Stimulated activated CD8-positive, alpha-beta memory T cell treated with anti-CD3 and anti-CD28 coated beads, Interleukin-2, amount 100 ng/mL, for 48 hours (primary cell): ENCODE data around the gene TRAPPC12.
A peak's percentile ranks its signal among the peaks of the same experiment; 100 is the strongest.

Experiments
- DNase-seq, 2 donors: peaks; one replicate each; pipeline ENCODE4 v3.0.0-alpha.2; 2020; ENCODE audit warnings: low read depth in 2 of 2

TRAPPC12 gene

DNA sequence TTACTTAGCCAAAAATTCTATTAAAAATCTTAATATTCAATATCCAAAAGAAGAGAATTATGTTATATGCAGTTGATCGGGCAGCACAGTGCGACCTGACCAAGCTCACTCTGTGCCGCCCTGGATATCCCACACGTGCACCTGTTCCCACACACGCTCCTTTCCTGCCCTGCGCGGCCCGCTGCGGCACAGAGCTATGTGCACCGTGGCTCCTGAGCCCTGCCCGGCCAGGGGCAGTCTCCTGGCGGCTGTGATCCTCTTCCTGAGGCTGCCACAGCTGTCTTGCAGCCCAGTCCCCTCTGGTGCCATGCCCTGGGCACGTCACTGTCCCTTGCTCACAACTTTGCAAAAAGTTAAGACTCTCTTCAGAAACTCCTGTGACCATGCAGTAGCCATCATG is 29.3 kb downstream of the TRAPPC12 start:
- no peak for DNase-seq

DNA sequence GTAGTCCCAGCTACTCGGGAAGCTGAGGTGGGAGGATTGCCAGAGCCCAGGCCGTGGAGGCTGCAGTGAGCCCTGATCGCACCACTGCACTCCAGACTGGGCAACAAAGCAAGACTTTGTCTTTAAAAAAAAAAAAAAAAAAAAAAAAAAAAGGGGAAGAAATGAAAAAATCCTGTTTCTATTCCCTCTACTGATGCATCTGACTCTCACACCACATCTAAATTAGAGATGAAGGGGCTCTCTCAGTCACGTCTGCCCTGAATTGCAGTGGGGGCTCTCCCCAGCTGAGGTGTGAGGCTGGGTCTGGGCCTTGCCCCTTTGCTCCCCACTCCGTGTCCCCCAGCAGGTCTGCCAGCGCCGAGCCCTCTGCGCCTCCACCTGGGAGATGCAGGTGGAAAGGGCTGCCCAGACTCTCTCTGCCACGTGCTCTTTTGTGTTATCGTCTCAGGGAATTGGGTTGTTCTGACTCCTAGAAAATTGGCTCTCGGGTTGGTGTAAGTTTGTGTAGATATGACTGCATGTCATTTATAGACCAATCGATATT is 30.2 kb downstream of the TRAPPC12 start:
- DNase-seq: no peak

DNA sequence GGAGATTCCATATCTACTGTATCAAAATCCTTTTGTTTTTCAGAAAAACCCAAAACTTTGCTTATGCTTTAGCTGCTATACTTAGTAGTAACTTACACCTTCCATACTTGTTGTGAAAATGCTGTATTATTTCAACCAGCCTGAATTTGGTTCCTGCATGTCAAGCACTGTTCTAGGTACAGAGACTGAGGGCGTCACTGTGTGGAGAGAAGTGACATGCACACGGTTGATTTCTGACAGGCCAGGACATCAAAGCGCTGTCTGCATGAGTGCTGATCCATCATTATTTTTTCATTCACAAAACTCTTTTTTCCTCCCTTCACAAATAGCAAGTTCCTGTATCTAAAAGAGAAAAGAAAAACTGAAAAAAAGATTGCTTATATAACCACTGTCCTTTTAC is 31.6 kb downstream of the TRAPPC12 start:
- DNase-seq: no peak

DNA sequence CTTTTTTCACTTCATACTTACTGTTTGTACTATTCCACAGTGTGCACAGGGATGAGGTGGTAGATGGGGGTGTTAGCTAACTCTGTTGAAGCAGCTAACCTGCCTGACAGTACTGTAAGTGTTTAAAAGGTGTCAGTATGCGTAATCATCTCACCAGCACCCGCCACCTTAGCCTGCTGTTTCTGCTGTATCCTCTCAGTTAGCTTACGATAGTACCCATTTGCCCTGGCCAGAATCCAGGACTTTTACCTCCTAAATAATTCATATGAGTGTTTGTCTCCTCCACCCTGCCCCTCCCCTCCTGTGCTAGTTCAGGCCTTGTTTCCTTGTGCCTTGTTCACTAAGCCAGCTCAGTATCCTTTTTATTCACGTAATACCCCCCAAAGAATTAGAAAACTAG is 34.2 kb downstream of the TRAPPC12 start:
- no peak for DNase-seq

DNA sequence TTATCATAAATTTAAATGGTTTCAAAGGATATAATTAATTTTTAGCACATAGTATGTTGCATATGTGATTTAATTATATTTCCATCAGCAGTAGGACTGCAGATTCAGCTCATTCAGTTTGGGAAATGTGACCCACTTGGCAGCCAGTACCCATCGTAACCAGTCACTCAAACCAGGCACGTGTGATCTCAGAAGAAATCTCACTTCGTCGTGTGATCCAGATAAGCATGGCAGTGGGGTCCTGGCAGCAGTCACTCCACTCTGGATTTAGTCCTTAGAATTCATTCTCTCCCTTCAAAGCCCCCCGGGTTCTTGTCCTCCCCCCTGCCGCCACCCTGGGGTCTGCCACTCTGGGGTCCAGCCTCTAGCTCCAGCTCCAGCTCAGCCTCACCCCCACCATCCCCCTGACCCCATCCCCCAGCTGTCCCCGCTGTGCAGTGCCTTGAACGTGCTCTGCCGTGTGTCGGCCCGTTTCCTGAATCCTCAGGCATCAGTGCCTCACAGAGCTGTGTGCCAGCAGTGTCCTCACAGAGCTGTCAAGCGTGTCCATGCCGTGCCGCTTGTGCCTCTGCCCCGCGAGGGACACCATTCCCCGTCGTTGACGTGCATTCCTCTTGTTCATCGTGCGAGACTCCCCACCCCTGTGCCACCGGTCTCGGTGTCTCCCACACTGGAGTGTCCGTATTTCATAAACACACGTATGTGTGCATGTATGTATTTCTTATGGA is 34.8 kb downstream of the TRAPPC12 start:
- no peak for DNase-seq

DNA sequence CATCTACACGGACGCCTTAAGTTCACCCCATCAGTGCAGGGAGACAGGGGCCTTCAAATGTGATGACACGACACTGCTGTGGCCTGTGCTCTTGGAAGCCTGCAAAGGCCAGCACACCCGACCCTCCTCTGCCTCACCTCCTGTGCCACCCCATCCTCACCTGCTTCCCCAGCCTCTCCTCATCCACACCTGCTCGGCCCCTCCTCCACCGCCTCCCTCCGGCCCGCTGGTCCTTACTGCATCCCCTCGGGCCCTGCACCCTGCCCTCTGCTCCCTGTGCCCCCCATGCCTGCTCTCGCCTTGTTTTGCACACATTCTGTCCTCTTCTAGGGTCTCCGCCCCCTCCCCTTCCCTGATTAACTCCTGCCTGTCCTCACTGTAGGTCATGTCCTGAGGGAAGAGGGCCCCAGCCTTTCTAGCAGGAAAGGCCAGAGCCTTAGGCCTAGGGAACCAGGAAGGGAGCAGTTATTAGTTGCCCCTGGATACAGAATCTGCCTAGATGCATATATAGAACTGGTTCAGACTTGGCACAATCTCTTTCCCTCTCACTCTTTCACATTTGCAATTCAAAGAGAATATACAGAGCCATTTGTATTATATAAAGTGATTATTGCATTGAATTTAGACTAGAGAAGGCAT is 39.4 kb downstream of the TRAPPC12 start:
- DNase-seq: no peak

DNA sequence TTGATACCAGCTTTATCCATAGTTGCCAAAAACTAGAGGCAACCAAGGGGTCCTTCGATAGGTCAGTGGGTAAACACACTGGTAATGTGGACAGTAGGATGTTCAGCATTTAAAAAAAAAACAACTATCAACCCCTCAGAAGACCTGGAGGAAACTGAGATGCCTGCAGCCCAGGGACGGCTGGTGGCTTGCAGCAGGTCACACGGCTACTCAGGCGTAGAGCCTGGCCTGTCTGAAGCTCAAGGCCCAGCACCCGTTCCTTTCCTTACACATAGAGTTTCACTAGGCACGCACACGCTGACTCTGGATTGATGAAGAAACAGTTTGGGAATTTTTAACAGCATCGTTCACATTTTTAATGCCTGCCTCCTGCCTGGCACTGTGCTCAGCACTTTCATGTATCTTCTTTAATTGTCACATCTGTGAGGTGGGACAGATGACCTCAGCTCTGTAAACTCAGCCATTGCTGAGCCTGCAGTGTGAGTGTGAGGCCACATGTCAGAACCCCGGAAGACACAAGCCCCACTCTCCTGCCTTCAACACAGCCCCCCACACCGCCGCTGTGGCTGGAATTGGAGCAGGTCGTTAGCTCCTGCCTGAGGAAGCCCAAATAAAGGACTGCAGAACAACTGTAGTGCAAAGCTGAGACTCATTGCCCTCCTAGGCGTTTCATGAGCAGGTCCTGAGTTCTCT is 40.7 kb downstream of the TRAPPC12 start:
- DNase-seq: no peak

DNA sequence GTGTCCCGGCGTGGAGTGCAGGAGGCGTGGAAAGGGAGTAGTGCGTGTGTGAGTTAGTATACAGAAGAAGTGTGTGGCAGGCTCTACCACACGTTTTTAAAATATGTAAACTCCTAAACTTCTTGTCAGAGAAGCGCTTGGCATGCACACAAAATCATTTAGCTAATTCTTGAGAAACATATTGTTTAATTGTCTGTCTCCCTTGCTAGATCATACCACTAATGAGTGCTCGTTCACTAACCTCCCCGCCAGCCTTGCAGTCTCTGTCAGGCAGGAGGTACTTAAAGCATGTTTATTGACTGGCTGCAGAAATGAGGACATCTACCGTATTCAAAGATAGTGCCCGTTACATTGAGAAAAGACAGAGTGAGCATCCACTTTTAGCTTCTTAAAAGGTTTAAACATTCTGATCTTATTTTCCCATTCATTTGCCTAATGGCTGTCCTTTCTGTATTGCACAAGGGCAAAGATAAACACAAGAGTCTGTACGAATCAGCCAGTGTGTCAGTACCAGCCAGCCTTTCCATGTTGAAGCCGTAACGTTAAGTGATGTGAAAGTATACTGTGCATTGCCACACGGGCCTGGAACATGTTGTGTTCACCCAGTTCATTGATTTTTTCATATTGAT is 41.4 kb downstream of the TRAPPC12 start:
- no peak for DNase-seq

DNA sequence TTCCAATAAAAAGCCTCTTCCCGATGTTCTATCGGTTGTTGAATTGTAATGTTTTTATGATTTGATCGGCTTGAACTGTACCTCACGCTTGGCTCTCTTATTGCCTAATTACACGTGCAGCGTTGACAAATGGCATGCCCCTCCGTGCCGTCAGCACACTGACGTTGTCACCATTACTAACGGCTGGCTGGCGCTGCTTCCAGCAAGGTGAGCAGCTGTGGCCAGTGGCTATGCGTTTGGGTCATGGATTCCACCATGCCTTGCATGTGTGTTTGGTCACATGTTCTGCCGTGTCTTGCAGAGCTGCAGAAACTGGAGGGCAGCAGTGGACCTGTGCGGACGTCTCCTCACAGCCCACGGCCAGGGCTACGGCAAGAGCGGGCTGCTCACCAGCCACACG is 42.1 kb downstream of the TRAPPC12 start:
- no peak for DNase-seq

DNA sequence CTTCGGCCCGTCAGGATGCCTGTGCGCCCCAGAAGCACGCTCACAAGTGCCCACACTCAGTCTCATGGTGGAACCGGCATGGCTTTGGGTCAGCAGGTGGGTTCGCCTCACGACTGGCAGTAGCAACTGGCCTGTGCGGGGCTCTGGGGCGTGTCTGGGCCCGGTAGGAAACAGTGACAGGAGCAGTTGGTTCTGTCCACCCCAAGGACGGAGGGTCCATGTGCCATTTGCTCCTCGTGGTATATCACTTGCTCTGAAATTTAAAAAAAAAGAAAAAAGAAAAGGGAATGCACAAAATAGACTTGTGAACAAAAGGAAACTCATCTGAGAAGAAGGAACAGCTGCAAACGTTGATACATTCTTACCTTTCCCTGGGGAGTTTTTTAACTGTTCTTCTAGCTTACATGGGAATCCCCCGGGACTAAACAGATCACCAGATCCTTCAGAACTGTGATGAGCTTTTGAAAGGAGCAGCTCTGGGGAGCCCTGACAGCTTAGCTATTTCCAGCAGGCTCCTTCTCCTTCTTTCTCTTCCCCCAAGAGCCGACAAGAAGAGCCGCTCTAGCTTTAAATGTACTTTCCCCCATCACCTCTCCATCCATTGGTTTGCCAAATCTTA is 42.8 kb downstream of the TRAPPC12 start:
- DNase-seq: no peak

DNA sequence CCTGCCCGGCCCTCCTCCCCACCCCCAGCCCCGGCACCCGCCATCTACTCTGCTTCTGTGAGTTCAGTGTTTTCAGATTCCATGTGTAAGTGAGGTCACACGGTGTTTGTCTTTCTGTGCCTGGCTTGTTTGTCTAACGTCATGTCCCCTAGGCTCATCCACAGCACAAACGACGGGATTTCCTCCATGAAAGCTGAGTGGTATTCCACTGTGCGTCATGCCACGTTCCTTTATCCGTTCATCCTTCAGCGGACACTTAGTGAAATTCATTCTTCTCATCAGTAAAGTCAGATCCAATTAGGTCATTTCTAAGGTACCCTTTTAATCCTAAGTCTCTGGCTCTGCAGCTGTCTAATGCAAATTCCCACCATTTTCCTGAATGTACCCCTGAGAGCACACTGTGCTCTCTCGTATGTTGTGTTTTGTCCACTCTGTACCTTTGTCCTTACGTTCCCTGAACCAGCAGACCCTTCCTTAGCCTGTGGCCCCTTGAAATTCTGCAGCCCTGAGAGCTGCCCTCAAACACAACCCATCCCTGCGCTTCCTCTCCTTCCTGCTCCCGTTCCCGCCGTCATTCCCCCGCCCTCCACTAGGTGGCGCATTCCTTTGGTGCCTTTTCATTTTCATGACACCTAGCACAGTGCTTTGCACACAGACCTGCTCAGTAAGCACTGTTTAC is 44.1 kb downstream of the TRAPPC12 start:
- peak; percentile 65 to 72 for DNase-seq

DNA sequence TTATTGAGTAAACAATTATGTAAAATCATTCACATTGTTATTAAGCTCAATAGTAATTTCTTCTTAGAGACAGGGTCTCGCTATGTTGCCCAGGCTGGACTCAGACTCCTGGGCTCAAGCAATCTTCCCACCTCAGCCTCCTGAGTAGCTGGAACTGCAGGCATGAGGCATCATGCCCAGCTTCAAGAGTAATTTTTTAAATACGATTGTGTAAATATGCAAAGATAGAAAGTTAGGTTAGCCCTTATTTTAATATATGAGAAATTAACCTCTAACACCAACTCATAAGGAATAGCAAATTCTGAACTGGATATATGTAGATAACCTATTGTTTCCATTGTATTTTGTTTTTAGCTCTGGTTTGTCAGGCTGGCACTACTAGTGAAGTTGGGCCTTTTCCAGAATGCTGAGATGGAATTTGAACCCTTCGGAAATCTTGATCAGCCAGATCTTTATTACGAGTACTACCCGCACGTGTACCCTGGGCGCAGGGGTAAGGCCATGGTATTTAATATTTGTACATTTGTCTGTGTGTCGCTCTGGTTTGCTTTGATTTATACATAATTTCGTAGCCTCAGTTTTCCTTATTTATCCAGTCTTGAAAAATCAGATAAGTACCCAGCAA is 44.8 kb downstream of the TRAPPC12 start:
- DNase-seq: no peak

DNA sequence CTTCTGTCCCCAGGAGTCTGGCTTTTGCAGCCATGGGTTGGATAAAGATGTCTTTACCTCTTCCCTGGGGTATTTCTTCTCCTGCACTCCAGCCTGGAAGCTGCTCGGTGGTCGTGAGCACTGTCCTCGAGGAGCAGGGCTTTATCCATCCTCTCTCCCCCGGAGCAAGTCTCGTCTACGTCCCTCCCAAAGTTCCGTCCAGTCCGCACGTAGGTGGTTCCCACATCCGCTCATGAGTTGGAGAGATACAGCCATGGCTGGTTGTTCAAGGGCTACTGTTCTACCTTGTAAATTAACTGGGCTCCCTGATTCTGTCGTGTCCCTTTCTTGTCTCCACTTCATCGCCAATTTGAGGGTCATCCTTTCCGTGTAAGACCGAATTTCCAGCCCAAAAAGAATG is 47.1 kb downstream of the TRAPPC12 start:
- no peak for DNase-seq

DNA sequence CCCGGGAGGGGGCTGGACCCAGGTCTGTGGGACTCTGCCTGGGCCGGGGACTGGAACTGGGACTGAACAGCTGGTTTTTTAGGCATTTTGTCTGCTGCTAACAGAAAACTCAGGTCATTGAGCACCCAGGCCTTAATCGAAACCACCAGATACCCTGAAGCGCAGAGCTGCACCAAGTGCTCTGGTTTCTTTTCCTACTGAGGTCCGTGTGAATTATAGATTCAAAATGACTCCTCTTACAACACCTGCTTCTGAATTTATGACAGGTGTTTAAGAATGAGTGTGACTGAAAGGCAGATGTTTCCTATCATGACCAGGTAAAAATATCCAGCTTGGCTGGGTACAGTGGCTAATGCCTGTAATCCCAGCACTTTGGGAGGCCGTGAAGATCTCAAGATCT is 47.8 kb downstream of the TRAPPC12 start:
- no peak for DNase-seq

DNA sequence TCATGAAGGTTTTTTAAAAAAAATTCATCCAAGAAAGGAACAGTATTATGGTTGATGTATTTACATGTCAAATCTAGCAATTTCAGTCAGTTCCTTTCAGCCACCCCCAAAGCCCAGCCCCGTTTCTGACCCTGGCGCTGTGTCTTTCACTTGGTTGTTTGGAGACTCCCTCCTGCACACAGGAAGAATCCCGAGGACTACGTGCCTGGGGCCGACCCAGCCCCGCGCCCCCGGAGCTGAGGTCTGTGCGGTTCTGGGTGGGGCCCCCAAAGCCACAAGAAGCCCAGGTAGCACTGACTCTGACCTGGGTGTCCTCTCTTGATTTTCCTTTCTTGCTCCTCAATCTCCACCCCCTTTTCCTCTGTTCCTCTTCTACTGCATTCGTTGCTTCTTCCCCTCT is 49.1 kb downstream of the TRAPPC12 start:
- DNase-seq: no peak

DNA sequence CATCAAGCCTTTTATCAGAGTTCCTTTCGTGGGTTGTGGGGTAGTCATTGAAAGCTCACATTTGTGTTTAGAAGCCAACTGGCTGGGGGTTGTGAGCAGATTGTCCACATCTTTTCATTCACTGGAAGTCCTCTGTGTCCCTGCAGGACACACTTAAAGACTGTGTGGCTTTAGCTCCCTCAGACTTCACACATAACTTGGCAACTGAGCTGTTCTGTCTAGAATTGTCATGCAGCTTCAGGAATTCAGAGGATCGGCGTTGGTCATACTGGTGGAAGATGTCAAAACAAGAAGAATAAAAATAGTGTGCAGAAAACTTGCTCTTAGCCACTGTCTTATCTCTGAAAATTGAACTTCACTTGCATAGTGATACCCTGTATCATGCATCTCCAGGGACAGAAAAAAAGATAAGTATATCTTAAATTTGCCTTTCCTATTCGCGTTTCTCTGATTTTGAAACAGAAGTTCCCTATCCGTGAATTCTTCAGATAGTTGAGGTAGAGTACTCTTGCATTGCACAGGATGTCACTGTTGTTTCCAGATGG is 49.6 kb downstream of the TRAPPC12 start:
- no peak for DNase-seq

DNA sequence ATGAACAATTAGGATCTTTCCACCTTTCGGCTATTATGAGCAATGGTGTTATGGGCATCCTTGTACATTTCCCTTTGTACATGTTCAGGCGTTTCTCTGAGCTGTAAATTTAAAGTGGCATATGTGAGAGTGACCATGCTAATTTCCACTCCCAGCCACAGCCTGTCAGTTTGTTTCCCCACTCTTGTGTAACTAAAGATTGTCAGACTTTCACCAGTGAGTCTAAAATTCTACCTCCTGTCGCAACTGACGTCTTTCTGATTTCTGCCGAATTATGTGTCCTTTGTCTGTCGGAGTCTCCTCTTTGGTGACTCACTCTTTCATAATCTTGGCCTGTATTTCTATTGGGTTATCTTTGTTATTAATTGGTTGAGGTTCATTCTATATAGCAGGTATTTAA is 50.7 kb downstream of the TRAPPC12 start:
- DNase-seq: no peak

DNA sequence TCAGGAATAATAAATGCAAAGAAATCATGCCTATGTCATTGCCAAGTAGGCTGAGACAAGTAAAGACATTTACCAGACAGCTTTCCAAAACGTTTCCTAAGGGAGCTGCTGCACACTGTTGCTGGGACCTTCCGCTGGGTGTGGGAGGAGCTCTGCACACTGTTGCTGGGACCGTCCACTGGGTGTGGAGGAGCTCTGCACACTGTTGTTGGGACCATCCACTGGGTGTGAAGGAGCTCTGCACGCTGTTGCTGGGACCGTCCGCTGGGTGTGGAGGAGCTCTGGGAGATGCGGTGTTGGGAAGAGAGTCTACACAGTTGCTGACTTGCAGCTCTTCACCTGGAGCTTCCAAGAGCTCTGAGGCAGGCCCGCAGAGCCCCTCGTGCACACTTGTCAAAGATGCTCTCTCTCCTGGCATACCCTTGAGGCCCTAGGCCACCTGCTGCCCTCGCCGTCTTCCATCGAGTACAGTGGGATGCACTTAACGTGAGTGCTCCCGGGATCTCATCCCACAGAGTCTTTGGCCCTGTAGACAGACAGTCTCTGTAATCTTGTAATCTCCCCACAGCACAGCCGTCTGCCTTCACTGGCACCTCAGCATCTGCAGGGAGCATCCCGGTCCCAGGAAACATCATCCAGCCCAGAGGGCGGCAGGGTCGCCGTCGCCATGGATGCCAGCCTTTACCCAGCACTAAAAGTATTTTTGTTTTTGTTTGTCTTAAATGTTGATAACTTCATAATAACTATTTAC is 51.4 kb downstream of the TRAPPC12 start:
- DNase-seq: no peak

DNA sequence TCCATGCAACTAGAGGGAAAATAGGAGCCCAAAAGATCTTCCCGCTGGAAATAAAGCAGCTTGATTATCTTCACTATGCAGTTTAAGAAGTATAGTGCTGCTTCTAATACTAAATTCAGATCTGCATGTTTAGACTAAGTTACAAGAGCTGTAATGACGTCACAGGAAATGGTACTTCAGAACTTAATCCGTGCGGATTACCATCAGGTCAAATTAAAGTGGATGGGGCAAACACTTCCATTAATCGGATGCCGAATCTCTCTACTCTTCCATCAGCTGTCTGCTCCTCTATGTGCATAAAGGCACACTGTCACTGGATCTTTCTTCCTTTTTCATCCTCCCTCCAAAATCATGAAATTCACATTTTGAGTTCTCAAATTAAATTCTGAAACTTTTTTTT is 52.6 kb downstream of the TRAPPC12 start:
- DNase-seq: no peak
